HepG2 (cell line): ENCODE measurements around the gene ACTN3. TPM values are rescaled to one million over a fixed set of nuclear protein-coding genes. Genes with fewer than 3 reads are reported as not detected.

Source experiments
- ATAC-seq: fragments of 200-7000 bp; cut with Tn5 transposase; 3 replicates; pipeline ENCODE4 v1.9.1; 2020; ENCODE audit warnings: mild to moderate bottlenecking, moderate library complexity
- BruUV-seq: library from RNA; stranded (reverse); fragments of 400-500 nt; replicated peaks from 2 replicates; lab custom pipeline; 2021; lab: Mats Ljungman, UMichigan
- CTCF ChIA-PET: fragments of 300-600 bp; formaldehyde crosslinking; extraction: SDS; loops from one replicate; lab custom pipeline; 2021; ENCODE audit warnings: low total read pairs, inconsistent platforms, low intra/inter-chr PET ratio; lab: Yijun Ruan, JAX
- POLR2A ChIA-PET: fragments of 350-600 bp; sonication (Branson Sonifier 250); formaldehyde crosslinking; loops from one replicate; lab custom pipeline; 2020; ENCODE audit warnings: antibody characterized with exemption, inconsistent platforms; lab: Yijun Ruan, JAX
- DNase-seq: peaks from one replicate; pipeline ENCODE4 v3.0.0-alpha.2; 2015; ENCODE audit warnings: low spot score
- FAIRE-seq: peaks from 3 replicates; lab custom pipeline; 2011; peaks lifted over from hg19 to GRCh38; lab: Jason Lieb, UNC
- H2AFZ ChIP-seq: one replicate; pipeline ENCODE4 v1.6.1; 2011; ENCODE audit warnings: low read length, inconsistent platforms
- H3K27ac ChIP-seq: fragments of 300-600 bp; 3 replicates; pipeline ENCODE4 v1.8.0; 2011; ENCODE audit warnings: mixed run types, mild to moderate bottlenecking, mixed read lengths, low read length, inconsistent platforms; ENCODE audit not compliant: insufficient read depth; ENCODE audit errors: extremely low read length
- H3K27me3 ChIP-seq, 2 experiments: fragments of 200-600 bp in 1 of 2; 2 replicates in 1 of 2; 3 replicates in 1 of 2; pipeline versions ENCODE4 v1.6.0 to v1.8.0; 2011; ENCODE audit warnings: low read length in 2 of 2, mild to moderate bottlenecking in 2 of 2, moderate library complexity in 2 of 2, inconsistent platforms in 1 of 2; ENCODE audit not compliant: insufficient read depth in 2 of 2, control insufficient read depth in 1 of 2
- H3K36me3 ChIP-seq, 2 experiments: fragments of 200-600 bp in 1 of 2; replicated peaks in 1 of 2; 2 replicates in 1 of 2; 3 replicates in 1 of 2; pipeline versions ENCODE4 v1.5.1 to v1.8.0; 2011; ENCODE audit warnings: low read length in 2 of 2, inconsistent platforms in 1 of 2; ENCODE audit not compliant: insufficient read depth in 2 of 2, control insufficient read depth in 1 of 2
- H3K4me1 ChIP-seq: 2 replicates; pipeline ENCODE4 v1.5.1; 2012; ENCODE audit warnings: low read length, inconsistent platforms; ENCODE audit not compliant: insufficient read depth
- H3K4me2 ChIP-seq: 2 replicates; pipeline ENCODE4 v1.6.0; 2011; ENCODE audit warnings: low read depth, low read length, inconsistent platforms
- H3K4me3 ChIP-seq, 3 experiments: fragments of 200-600 bp in 1 of 3; sonication (generic), shearing (Covaris generic) in 1 of 3; replicated peaks in 1 of 3; 2 replicates each; pipeline ENCODE4 v1.5.1; 2011 to 2016; ENCODE audit warnings: low read length in 3 of 3, inconsistent platforms in 2 of 3, low read depth in 2 of 3, mild to moderate bottlenecking in 2 of 3, control low read depth in 1 of 3, mixed read lengths in 1 of 3; ENCODE audit not compliant: insufficient read depth in 1 of 3
- H3K79me2 ChIP-seq: one replicate; pipeline ENCODE4 v1.6.1; 2011; ENCODE audit warnings: low read length, inconsistent platforms; ENCODE audit not compliant: insufficient read depth
- H3K9ac ChIP-seq: 2 replicates; pipeline ENCODE4 v1.6.0; 2011; ENCODE audit warnings: mild to moderate bottlenecking, low read depth, low read length, inconsistent platforms; ENCODE audit not compliant: insufficient read depth
- H3K9me3 ChIP-seq: 2 replicates; pipeline ENCODE4 v1.5.1; 2012; ENCODE audit warnings: mild to moderate bottlenecking, low read length
- H4K20me1 ChIP-seq: 2 replicates; pipeline ENCODE4 v1.6.0; 2011; ENCODE audit warnings: inconsistent platforms, mild to moderate bottlenecking, low read length, moderate library complexity; ENCODE audit not compliant: insufficient read depth
- AHR ChIP-seq: IDR thresholded peaks from 2 replicates; pipeline ENCODE4 v1.6.1; 2018; ENCODE audit warnings: missing genetic modification reagents, missing compliant biosample characterization
- HNRNPK ChIP-seq: fragments of 200-400 bp; formaldehyde crosslinking; IDR thresholded peaks from 2 replicates; pipeline ENCODE4 v1.6.1; 2018; ENCODE audit warnings: low read length, low read depth, moderate library complexity, mild to moderate bottlenecking; ENCODE audit not compliant: poor library complexity, severe bottlenecking
- ISX ChIP-seq: sonication (generic); formaldehyde crosslinking; conservative IDR thresholded peaks from 2 replicates; pipeline ENCODE4 v1.5.0; 2020; ENCODE audit warnings: missing genetic modification reagents
- SNAPC4 ChIP-seq: sonication (generic); formaldehyde crosslinking; IDR thresholded peaks from 2 replicates; pipeline ENCODE4 v1.4.0; 2020; ENCODE audit warnings: mild to moderate bottlenecking, missing genetic modification reagents
- TERF1 ChIP-seq: sonication (generic); formaldehyde crosslinking; IDR thresholded peaks from 2 replicates; pipeline ENCODE4 v1.8.0; 2022; ENCODE audit warnings: mild to moderate bottlenecking, missing genetic modification reagents, moderate library complexity
- ZBTB26 ChIP-seq: IDR thresholded peaks from 2 replicates; pipeline ENCODE4 v1.6.1; 2016; ENCODE audit warnings: missing compliant biosample characterization, missing genetic modification reagents, borderline replicate concordance
- ZFYVE20 ChIP-seq: sonication (generic); formaldehyde crosslinking; IDR thresholded peaks from 2 replicates; pipeline ENCODE4 v1.8.0; 2023; ENCODE audit warnings: low read depth, mild to moderate bottlenecking, moderate library complexity, missing genetic modification reagents, borderline replicate concordance
- ZKSCAN1 ChIP-seq: fragments of 150-350 bp; IDR thresholded peaks from 2 replicates; pipeline ENCODE4 v1.6.1; 2014; ENCODE audit warnings: low read length
- ZNF205 ChIP-seq: IDR thresholded peaks from 2 replicates; pipeline ENCODE4 v1.6.1; 2018; ENCODE audit warnings: missing biosample characterization, missing genetic modification reagents
- ZNF207 ChIP-seq: fragments of 450-650 bp; IDR thresholded peaks from 2 replicates; pipeline ENCODE4 v1.6.1; 2016; ENCODE audit warnings: antibody characterized with exemption, borderline replicate concordance
- ZNF512B ChIP-seq: sonication (generic); formaldehyde crosslinking; IDR thresholded peaks from 2 replicates; pipeline ENCODE4 v1.5.1; 2020; ENCODE audit warnings: missing genetic modification reagents, mild to moderate bottlenecking, borderline replicate concordance
- ZNF670 ChIP-seq: sonication (generic); formaldehyde crosslinking; IDR thresholded peaks from 2 replicates; pipeline ENCODE4 v1.8.0; 2022; ENCODE audit warnings: mild to moderate bottlenecking, missing genetic modification reagents, borderline replicate concordance
- ZNF790 ChIP-seq: sonication (generic); formaldehyde crosslinking; IDR thresholded peaks from 2 replicates; pipeline ENCODE4 v1.8.0; 2022; ENCODE audit warnings: missing genetic modification reagents, mild to moderate bottlenecking, borderline replicate concordance
- ZSCAN12 ChIP-seq: sonication (generic); formaldehyde crosslinking; IDR thresholded peaks from 2 replicates; pipeline ENCODE4 v1.9.0; 2021; ENCODE audit warnings: mild to moderate bottlenecking, missing genetic modification reagents
- WGBS: methylation state at CpG from one replicate; pipeline ENCODE4 v1.1.6; 2017; ENCODE audit warnings: low lambda C conversion rate; 5-methylcytosine and 5-hydroxymethylcytosine counted together
- in situ Hi-C: cut with HindIII; loops from 2 replicates; pipeline ENCODE4 v1.10.0; 2017; ENCODE audit warnings: low pct_unique_long_range_greater_than_20kb; ENCODE audit not compliant: extremely low pct_ligation_motif_present
- intact Hi-C: fragments of 100-400 bp; cut with micrococcal nuclease; formaldehyde crosslinking; loops from one replicate; pipeline ENCODE4 v1.10.0; 2022; ENCODE audit not compliant: unreplicated experiment
- polyA plus RNA-seq, 8 experiments: library from polyadenylated mRNA; depleted of rRNA in 3 of 8; stranded (reverse) in 7 of 8; unstranded in 1 of 8; fragments of >200 nt; fragmentation: Illumina TruSeq in 4 of 8; extraction: Trizol in 4 of 8; gene quantifications; 2 replicates each; pipeline versions ENCODE4 v1.2.1 to v1.2.3, GENCODE V29; 2011 to 2016; ENCODE audit warnings: low read depth in 4 of 8, missing spikeins in 1 of 8, mixed read lengths in 1 of 8; ENCODE audit not compliant: insufficient read depth in 1 of 8
- total RNA-seq, 5 experiments: library from RNA; depleted of rRNA; stranded (reverse); fragments of >200 nt; fragmentation: Illumina TruSeq; extraction: Trizol; gene quantifications; 2 replicates each; pipeline ENCODE4 v1.2.3, GENCODE V29; 2016; ENCODE audit warnings: low read depth in 1 of 5

The ACTN3 gene
- total and polyA plus RNA-seq, 2 of the 13 experiments (the other 11 are each of a cell fraction or from before 2014, with no cell fraction given) = 0.04 to 0.09 TPM

GRCh38 chr11:66541892-66542291 lies 4.8 kb upstream of the ACTN3 start:
- ATAC-seq = no peak
- Histone ChIP-seq H3K4me3 (no peak overlapping the region), H3K4me2 (no peak overlapping the region), H4K20me1 (no peaks in the 10 kb centered on the region), H3K4me1 (peaks cover 14% of the 10 kb centered on the region), H3K27me3 (no peaks in the 10 kb centered on the region; a peak in 3 of 5 replicates), H3K9me3 (no peaks in the 10 kb centered on the region), H2AFZ (no peak overlapping the region), H3K79me2 (no peaks in the 10 kb centered on the region), H3K27ac (no peak overlapping the region), H3K9ac (no peak overlapping the region), H3K36me3 (no peaks in the 10 kb centered on the region)
- ChIA-PET CTCF (no interaction called here), POLR2A (no interaction called here)
- FAIRE-seq = no peak
- in situ Hi-C loops = no loop called here
- no peak for DNase-seq
- BruUV-seq = no TSS peak
- intact Hi-C loops = no loop called here
- WGBS = 89% methylated on average over 4 of the region's 4 CpGs
- no peak for TF ChIP-seq ZKSCAN1
- TF ChIP-seq ZFYVE20 (CRISPR knock-in tag) = no peak
- TF ChIP-seq AHR (CRISPR knock-in tag) = no peak
- TF ChIP-seq TERF1 (CRISPR knock-in tag) = no peak
- TF ChIP-seq HNRNPK = no peak
- no peak for TF ChIP-seq SNAPC4
- TF ChIP-seq ZNF512B (CRISPR knock-in tag) = no peak
- TF ChIP-seq ZNF205 (CRISPR knock-in tag) = no peak
- no peak for TF ChIP-seq ZNF670 (CRISPR knock-in tag)
- no peak for TF ChIP-seq ZNF790 (CRISPR knock-in tag)
- no peak for TF ChIP-seq ISX (CRISPR knock-in tag)
- TF ChIP-seq ZSCAN12 (CRISPR knock-in tag) = no peak
- no peak for TF ChIP-seq ZNF207
- no peak for TF ChIP-seq ZBTB26 (CRISPR knock-in tag)
